Urothelium cell line (cell line): ENCODE measurements around the gene COG7.
"Not testable (repeated sequence)": the region's sequence is repeated elsewhere in the genome, so short reads cannot be mapped to it uniquely, and the experiment has no call there.

Experiments
- DNase-seq: peaks from one replicate; pipeline ENCODE4 v3.0.0; 2011; ENCODE audit warnings: low spot score, mixed read lengths
- FAIRE-seq: peaks from 2 replicates; lab custom pipeline; 2011; peaks lifted over from hg19 to GRCh38; lab: Jason Lieb, UNC

Gene COG7

GRCh38 chr16:23416816-23417215 lies 36.2 kb downstream of the COG7 start:
- FAIRE-seq (no peak), DNase-seq (no peak)

- FAIRE-seq (no peak), DNase-seq (no peak)
Measured at GRCh38 chr16:23414731-23415130, 38.3 kb downstream of the COG7 start.

- no peak for FAIRE-seq
- peak; percentile 22 for DNase-seq
Measured at GRCh38 chr16:23410176-23410575, 42.8 kb downstream of the COG7 start.

- FAIRE-seq (no peak), DNase-seq (no peak)
Measured at GRCh38 chr16:23409522-23409921, 43.5 kb downstream of the COG7 start.

- peak; percentile 55 for DNase-seq
- no peak for FAIRE-seq
Measured at GRCh38 chr16:23408823-23409298, 44.1 kb downstream of the COG7 start.

- DNase-seq = no peak
- no peak for FAIRE-seq
Measured at GRCh38 chr16:23408242-23408822, 44.7 kb downstream of the COG7 start.

- FAIRE-seq (no peak), DNase-seq (no peak)
Measured at GRCh38 chr16:23407436-23408127, 45.4 kb downstream of the COG7 start.

GRCh38 chr16:23406546-23407240 lies 46.3 kb downstream of the COG7 start:
- DNase-seq (no peak), FAIRE-seq (no peak)

GRCh38 chr16:23406024-23406423 lies 47.0 kb downstream of the COG7 start:
- DNase-seq = no peak
- FAIRE-seq = no peak

- no peak for FAIRE-seq
- DNase-seq = no peak
Measured at GRCh38 chr16:23403547-23403946, 49.4 kb downstream of the COG7 start.

- FAIRE-seq (no peak), DNase-seq (no peak)
Measured at GRCh38 chr16:23402100-23402499, 50.9 kb downstream of the COG7 start.

GRCh38 chr16:23401139-23401538 lies 51.9 kb downstream of the COG7 start:
- FAIRE-seq (no peak), DNase-seq (no peak)

GRCh38 chr16:23400447-23400846 lies 52.5 kb downstream of the COG7 start:
- not testable (repeated sequence) for DNase-seq, FAIRE-seq

GRCh38 chr16:23398987-23399805 lies 53.8 kb downstream of the COG7 start:
- no peak for FAIRE-seq

GRCh38 chr16:23397464-23397863 lies 55.5 kb downstream of the COG7 start:
- FAIRE-seq (no peak), DNase-seq (no peak)

More at GRCh38 chr16:23398987-23399805, 53.8 kb downstream of the COG7 start:
- no peak for DNase-seq

- FAIRE-seq (no peak), DNase-seq (no peak)
Measured at GRCh38 chr16:23395732-23396131, 57.3 kb downstream of the COG7 start.

- DNase-seq = no peak
- FAIRE-seq = no peak
Measured at GRCh38 chr16:23394141-23394831, 58.7 kb downstream of the COG7 start.

GRCh38 chr16:23392223-23392600 lies 60.8 kb downstream of the COG7 start:
- DNase-seq = no peak
- FAIRE-seq = no peak

- DNase-seq (no peak), FAIRE-seq (no peak)
Measured at GRCh38 chr16:23391381-23392222, 61.4 kb downstream of the COG7 start.

- not testable (repeated sequence) for FAIRE-seq, DNase-seq
Measured at GRCh38 chr16:23389936-23390335, 63.1 kb downstream of the COG7 start.
